ENCODE measurements around the gene C2CD3.

Gene C2CD3

DNA sequence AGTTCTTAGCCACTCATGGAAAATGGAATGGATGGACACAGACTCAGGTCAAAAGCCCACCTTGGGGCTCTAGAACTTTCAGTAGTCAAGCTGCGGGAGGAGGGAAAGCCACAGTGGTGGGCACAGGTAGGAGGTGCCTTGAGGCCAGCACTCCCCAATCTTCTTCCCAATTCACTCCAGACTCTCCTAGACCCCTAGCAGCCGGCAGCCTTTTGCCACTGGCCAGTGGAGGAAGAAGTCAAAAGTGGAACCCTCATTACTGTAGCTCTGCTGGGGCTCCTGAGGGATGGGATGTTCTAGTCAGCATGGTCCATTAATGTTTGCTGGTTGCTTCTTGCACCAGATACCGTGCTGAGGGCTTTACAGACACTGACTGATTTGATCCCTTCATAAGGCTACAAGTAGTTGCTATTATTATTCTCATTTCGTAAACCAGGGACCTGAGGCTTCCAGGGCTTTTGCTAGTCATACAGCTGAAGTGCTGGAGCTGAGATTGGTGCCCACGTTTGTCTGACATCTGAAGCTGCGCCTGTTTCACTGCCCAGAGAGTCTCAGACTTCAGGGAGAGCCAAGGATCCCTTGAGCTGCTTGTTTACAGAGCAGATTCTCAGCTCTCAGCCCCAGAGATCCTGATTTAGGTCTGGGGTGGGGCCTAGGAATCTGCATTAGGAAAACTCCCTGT is 163.0 kb downstream of the C2CD3 start:
- in situ Hi-C loops (cut with HindIII; ENCODE audit: low sequenced_read_pairs) = no loop called here

DNA sequence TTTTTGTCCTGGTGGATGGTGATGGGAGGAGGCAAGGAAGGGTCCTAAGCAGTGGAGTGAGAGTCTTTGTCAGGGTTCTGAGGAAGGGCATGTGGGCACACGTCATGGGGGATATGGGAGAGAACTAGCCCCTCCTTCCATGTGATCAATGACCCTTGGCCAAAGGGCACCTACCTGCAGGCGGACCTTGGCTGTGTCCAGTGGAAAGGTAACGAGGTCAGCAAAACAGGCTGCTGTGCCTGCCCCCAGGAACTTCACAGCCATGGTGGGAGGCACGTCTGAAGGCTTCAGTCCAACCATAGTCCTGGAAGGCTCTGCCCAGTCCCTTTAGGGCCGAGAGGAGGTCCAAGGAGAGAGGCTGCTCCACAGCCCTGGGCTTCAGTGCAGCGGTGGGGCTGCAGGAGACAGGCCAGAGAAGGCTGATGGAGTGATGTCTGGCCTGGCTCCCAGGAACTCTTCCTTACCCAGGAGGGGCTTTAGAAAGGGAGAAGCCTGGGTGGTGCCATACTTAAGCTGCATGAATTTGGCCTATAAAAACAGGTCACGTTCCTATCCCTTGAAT is 164.0 kb downstream of the C2CD3 start:
- in situ Hi-C loops (cut with HindIII; ENCODE audit: low sequenced_read_pairs) = no loop called here

DNA sequence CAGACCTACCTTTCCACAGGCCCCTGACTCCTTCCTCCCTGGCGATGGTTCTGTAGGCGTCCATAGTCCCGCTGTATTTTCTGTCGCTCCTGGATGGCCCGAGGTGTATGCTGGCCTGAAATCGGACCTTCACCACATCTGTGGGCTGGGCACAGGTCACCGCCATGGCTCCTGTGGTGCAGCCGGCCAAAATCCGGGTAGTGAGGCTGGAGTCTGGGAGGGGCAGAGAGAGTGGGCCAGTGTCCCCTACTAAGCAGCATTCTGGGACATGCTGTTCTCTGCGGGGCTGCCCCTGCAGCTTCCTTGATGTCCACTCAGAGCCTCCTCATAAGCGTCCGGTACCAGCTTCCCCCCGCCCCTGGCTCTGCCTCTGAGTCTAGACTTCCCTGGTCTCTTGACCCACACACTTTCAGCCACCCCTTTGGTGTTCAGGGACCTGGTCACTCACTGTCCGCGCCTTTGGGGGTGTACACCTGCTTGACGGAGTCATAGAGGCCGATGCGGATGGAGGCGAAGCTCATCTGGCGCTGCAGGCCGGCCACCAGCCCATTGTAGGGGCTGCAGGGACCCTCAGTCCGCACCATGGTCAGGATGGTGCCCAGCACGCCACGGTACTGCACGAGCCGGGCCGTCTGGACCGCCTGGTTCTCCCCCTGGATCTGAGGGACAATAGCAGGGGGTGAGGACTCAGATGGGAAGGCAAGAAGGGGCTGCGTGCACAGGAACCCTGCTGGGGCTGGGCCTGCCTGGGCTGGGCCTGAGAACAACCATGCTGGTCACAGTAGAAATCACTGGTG is 164.9 kb downstream of the C2CD3 start:
- in situ Hi-C loops (cut with HindIII; ENCODE audit: low sequenced_read_pairs) = no loop called here

DNA sequence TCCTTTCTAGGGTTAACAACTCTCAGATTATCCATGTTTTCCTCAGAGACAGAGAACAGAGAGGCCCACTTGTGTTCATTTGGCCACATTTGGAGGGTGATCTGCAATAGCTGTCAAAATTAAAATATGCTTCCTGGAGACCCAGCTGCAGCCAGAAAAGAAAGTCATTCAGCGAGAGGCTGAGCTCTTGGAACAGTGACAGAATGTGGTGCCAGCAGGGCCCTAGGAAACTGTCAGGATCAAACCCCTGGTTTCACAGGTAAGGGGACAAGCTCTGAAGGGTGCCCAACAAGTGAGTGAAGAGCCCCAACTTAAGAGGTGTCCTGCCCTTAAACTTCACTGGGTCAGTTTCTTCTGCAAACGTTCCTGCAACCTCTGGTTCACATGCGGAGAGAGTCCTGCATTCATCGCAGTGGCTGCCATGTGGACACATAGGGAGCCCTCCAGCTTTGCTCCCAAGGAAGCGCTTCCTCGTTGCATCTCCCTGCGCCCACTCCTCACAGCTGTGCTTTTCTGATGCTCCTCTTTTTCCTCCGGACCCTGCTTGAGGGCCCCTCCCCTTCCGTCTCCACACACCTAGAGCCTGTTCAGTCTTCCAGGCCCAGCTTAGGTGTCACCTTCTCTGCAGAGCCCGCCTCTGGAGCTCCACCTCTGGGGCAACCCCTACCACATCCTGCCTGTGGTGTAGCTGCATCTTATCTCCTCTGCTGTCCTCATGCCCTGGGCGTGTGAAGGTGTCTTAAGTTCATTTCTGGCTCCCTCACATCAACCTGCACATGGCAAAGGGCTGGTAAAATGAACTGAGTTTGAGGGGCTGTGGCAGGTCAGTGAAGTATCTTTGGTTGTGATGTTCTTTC is 165.8 kb downstream of the C2CD3 start:
- in situ Hi-C loops (cut with HindIII; ENCODE audit: low sequenced_read_pairs) = no loop called here

DNA sequence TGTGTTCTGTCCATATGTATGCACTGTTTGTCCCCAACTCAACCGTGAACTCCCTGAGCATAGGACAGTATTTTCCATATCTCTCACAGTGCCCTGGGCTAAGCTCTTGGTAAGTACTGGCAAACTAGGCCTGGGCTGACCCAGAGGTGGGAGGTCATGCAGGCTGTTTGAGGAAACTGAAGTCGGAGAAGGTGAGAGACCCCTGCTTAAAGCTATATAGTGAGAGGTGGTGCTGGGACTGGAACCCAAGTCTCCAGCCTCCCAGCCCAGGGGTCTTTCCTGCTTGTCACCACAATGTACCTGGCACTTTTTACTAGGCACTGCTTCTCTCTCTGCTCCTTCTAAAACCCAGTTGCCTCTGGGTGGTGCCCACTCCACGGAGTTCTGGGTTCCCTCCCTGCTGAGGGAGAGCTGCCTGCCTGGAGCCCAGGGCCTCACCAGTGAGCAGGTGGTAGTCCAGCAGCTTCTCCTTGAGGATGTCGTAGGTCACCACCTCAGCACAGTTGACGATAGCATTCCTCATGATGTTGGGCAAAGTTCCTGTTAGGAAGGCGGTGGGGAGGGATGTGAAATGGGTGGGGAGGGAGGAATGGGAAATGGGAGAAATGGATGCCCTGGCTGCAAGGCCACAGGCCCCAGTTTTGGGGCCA is 166.6 kb downstream of the C2CD3 start:
- in situ Hi-C loops (cut with HindIII; ENCODE audit: low sequenced_read_pairs) = no loop called here

DNA sequence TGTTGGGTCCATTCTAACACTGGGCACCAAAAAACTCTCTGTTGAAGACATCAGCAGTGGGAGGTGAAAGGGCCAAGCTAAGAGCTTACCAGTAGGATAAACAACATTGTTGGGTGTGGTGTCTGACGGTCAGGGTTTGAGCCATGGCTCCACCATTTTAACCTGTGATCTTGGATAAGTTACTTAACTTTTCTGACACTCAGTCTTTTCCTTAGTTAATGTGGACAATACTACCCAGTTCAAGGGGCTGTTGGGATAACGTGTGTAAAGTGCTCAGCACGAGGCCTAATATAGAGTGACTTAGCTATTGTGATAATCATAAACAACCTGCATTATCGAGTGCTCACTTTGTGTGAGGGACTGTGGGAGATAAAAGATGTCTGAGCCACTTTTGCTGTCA is 168.0 kb downstream of the C2CD3 start:
- in situ Hi-C loops (cut with HindIII; ENCODE audit: low sequenced_read_pairs) = no loop called here

DNA sequence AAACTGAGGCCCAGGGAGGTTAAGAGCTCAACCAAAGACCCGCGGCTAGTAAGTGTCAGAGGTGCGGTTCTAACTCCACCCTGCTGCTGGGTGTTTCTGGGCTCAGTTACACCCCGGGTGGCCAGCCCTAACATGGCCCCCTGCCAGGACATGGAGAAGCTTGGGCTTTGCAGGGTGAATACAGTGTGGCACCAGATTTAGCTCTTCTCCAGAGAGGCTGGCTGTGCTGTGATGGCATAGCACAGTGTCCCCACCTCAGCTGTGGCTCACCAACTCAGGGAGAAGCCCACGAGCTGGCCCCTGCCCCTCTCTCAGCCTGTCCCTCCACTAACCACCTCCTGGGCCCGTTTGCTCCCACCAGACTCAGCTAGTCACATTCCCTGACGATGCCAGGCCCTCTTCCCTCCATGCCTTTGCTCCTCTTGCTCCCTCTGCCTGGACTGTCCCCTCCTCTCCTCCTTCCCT is 168.9 kb downstream of the C2CD3 start:
- in situ Hi-C loops (cut with HindIII; ENCODE audit: low sequenced_read_pairs) = no loop called here

DNA sequence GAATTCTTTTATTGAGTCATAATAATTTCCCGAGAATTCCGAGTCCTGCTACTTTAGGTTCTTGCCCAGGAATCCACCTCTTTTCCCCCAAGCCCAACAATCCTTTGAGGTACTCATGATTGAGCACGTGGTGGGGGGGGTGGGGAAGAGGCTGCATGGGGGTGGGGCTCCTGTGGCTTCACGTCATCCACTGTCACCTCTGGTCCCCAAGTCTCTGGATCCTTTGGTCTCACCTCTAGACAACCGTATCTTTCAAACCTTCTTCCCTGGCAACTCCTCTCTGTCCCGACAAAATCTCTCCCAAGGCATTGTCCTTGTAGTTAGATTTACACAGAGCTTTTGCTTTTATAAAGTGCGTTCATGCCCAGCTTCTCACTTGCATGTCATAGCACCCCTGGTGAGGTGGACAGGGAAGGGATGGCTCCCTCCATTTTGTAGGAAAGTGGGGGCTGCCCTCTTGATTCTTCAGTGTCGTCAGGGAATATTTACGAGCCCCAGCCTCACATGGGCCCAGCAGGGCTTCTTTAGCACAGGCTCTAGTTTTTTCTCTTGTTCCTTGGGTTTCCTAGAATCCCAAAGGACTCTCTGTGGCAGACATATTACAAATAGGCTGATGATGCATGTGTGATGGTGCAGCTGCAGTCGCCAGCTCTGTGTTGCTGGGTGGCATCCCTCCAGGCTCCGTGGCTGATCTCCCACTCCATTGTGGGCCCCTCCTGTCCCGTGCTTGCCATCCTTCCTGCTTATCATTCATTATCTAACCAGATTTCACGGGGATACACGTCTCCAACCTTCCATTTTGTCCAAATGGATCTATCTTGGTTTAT is 170.3 kb downstream of the C2CD3 start:
- in situ Hi-C loops (cut with HindIII; ENCODE audit: low sequenced_read_pairs) = no loop called here

DNA sequence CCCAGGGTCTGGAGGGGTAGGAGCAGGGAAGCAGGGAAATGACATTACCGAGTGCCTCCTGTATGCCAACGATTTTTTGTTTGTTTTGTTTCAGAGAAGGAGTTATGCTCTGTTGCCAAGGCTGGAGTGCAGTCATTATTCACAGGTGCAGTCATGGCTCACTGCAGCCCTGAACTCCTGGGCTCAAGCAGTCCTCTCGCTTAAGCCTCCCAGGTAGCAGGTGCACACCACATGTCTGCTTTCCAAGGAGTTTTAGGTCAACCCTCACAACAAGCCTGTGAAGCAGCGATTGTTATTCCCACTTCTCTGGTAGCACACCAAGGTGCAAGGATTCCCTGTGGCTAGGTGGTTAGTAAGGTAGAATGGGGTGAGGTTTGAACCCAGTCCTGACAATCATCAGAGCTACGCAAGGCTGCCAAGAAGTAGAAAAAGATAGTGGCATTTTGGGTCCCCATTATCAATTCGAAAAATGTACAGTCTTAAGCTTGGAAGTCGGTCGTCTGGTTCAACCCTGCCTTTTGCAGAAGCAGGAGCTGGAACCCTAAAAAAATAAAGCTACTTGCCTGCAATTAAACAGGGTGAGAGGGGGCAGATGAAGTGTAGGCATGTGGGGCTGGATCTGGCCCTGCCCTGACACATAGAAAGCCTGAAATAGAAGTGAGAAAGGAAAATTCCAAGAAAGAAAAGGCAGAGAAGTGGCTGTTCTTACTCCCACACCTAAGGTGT is 171.1 kb downstream of the C2CD3 start:
- in situ Hi-C loops (cut with HindIII; ENCODE audit: low sequenced_read_pairs) = no loop called here

DNA sequence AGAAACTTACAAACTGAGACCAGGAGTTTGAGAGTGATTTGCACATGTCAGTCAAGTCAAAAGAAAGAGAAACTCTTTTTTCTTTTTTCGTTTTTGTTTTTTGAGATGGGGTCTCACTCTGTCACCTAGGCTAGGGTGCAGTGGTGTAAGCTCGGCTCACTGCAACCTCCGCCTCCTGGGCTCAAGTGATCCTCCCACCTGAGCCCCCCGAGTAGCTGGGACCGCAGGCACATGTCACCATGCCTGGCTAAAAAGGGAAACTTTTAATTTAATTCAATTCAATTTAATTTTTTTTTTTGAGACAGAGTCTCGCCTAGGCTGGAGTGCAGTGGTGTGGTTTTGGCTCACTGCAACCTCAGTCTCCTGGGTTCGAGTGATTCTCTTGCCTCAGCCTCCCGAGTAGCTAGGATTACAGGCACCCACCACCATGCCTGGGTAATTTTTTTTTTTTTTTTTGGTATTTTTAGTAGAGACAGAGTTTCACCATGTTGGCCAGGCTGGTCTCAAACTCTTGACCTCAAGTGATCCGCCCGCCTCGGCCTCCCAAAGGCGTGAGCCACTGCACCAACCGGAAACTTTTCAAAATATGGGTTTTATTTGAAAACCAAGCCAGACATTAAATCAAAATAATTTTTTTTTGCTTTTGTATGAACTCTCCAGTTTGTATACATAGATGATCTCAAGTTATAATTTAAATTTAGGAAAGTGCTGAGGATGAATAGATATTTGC is 171.8 kb downstream of the C2CD3 start:
- in situ Hi-C loops (cut with HindIII; ENCODE audit: low sequenced_read_pairs) = no loop called here

DNA sequence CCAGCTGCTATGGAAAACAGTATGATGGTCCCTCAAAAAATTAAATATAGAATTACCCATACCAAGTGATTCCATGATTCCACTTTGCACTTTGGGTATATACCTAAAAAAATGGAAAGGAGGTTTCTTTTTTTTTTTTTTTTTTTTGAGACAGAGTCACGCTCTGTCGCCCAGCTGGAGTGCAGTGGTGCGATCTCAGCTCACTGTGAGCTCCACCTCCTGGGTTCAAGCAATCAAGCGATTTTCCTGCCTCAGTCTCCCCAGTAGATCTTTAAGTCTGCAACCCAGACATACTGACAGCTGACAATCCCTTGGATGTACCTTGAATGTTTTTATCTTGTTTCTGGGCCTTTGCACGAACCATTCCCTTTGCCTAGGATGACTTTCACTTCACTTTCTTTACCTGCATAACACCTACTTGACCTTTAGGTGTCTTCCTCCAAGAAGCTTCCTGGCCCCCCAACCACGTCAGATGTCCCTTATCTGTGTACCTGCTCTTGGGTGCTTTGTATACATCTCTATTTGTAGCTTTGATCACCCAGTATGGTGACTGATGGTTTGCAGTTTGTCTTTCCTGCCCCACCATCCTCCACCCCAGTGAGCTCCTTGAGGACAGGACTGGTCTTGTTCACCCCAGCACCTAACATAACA is 173.6 kb downstream of the C2CD3 start:
- in situ Hi-C loops (cut with HindIII; ENCODE audit: low sequenced_read_pairs) = no loop called here

DNA sequence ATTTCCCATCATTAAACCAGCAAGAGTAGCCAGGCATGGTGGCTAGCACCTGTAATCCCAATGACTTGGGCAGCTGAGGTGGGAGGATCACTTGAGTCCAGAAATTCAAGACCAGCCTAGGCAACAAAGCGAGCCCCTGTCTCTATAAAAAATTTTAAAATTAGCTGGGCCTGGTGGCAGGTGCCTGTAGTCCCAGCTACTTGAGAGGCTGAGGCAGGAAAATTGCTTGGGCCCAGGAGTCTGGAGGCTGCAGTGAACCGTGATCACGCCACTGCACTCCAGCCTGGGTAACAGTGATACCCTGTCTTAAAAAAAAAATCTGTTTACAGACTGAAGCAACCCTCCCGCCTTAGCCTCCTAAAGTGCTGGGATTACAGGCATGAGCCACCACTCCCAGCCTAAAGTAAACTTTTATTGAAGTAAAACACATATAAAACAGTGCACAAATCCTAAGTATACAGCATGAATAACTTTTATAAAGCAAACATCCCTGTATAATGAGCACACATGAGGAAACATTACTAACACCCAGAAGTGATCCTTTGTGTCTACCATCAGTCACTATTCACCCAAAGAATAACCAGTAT is 174.5 kb downstream of the C2CD3 start:
- in situ Hi-C loops (cut with HindIII; ENCODE audit: low sequenced_read_pairs) = no loop called here

DNA sequence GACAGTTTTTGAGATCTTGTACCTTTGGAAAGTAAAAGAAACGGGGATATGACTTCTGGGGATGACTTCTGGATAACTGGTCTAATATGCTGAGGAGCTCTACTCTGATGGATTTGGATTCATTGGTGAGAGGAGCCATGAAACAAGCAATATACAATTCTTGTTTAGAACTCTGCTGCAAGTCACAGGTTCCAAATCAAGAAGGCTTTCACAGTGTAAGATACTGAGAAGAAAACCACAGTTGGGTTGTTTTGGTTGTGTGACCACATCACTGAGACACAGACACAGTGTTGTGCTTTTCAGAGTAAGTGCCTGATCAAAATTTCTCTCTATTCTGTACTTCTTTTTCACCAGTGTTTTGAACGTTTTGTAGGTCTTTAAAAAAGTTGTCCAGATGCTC is 175.1 kb downstream of the C2CD3 start:
- in situ Hi-C loops (cut with HindIII; ENCODE audit: low sequenced_read_pairs) = no loop called here

DNA sequence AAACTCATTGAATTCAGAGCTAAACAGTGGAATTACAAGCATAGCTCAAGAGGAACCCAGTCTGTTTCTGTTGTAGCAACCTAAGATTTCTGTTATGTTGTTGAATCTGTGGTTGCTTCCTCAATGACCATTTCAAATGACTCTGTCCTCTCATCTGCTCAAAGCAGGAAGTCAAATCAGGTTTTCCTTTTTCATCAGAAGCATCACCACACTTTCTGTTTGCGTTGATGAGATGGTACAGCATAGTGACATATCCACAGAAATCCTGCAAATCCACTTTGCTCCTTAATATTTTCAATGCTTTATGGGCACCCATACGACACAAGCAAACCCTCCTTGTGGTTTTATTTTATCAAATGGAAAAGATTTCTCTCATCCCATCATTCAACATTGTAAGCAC is 175.6 kb downstream of the C2CD3 start:
- in situ Hi-C loops (cut with HindIII; ENCODE audit: low sequenced_read_pairs) = no loop called here

DNA sequence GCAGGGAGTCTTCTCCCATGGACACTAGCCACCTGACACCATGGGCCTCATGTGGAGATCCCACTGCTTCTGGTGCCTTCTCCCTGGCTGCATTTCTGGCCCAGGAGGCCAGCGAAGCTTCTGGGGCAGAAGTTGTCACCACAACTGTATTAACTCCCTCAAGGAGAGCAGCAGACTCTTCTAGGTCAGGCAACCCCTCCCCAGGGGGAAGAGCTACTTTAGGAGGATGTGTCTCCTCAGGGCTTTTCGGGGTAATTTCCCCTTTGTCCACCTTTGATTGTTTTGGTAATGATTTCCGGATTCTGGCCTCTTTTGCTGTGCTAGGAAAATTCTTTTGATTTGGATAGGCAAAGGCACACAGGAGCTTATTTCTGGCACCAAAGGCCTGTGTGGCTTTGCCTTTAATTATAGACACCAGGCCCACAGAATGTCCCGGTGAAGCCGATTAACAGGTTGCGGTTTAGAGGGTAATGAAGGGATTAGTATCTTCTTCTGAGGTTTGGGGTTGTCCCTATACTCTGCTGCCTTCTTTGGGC is 179.3 kb downstream of the C2CD3 start:
- in situ Hi-C loops (cut with HindIII; ENCODE audit: low sequenced_read_pairs) = no loop called here

DNA sequence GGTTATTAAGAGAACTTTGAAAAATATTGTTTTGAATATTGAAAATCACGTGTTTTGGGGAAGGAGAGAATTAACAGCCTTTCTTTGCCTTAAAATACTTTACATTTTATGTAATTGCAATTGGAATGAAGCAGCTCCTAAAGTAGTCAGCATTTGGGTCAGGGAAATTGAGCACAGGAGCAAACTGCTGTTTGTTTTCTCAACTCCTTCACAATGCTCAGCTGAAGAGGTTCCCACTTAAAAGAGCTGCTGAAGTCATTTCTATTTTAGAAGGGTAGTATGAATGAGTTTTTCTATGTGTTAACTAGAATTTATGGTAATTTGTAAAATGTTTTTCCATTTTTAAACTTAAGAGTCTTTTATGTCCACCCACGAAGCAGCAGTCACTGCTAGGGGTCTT is 180.1 kb downstream of the C2CD3 start:
- in situ Hi-C loops (cut with HindIII; ENCODE audit: low sequenced_read_pairs) = no loop called here

DNA sequence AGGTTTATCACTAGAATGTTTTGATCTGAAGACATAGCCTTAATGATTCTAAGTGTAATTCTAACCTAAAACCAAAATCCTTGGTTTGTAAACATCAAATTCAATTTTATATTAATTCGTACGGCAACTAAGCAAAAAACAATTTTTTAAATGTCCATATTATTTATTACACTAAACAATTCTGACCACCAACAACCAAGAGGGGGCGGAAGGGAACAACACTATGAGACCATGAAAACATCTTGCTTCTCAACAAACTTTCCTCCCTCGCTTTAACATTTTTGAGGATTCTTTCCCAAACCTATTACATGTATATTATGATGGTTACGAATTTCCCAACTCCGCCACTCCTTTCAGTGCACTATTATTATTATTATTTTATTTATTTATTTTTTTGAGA is 181.6 kb downstream of the C2CD3 start:
- in situ Hi-C loops (cut with HindIII; ENCODE audit: low sequenced_read_pairs) = no loop called here

Measured in DLD1 (cell line).